Measurements from ENCODE around the gene GTF3A.
A peak's percentile ranks its signal among the peaks of the same experiment; 100 is the strongest.

Gene GTF3A

GRCh38 chr13:27449081-27449603 lies 24.7 kb downstream of the GTF3A start:
- no peak for DNase-seq

- DNase-seq: peak; percentile 95
These were observed 25.8 kb downstream of the GTF3A start, which contains the start of gene MTIF3 for GRCh38 chr13:27449936-27450828. Gene MTIF3, minus strand, starts transcription at chr13:27450564. Its CDS starts 10,116 bp downstream, at chr13:27440448.

DNA sequence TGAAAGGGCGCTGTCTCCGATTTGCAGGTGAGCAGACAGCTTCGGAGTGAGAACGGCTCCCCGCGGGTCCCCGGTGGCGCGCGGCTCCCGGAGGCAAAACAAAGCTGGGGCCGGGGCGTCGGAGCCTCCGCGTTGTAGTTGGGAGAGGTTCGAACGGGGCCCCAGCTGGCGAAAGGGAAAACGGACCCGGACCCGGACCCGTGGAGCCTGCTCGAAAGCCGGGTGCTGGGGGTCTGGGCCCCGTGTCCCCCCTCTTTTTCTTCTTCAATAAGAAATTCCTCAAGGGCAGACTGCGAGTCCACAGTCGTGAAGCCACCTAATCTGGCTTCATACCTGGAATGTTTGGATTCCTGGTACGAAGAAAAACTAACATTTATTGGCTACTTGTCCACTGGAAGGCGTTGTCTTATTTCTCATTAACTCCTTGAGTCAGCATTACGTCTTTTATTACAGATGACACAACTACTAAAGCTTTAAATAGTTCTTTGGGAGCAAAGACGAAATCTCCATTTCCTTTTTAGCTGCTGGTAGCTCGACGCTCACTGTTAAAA lies 26.6 kb downstream of the GTF3A start:
- DNase-seq: peak; percentile 23

DNA sequence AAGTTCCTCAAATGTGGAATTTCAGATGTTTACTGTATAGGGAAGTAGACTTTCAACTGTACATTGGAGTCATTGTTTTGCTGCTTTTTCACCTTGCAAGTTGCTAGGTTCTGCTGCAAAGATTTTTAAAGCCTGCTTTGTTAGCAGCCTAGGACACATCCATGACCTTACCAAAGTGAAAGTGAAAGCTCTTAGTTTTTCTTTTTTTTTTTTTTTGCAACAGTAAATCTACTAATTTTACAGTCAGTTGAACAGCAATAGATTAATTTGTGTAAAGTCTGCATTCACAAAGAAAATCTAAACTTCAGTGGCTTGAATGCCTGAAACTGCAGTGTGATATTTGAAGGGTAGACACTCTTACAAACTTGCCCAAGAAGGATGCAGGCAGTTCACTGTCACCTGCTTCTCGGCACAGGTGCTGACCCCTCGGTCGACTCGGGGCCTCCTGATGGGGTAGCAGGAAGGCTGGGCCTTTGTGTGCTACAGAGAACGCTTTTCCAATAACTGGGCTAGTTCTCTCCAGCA lies 31.0 kb downstream of the GTF3A start:
- no peak for DNase-seq

DNA sequence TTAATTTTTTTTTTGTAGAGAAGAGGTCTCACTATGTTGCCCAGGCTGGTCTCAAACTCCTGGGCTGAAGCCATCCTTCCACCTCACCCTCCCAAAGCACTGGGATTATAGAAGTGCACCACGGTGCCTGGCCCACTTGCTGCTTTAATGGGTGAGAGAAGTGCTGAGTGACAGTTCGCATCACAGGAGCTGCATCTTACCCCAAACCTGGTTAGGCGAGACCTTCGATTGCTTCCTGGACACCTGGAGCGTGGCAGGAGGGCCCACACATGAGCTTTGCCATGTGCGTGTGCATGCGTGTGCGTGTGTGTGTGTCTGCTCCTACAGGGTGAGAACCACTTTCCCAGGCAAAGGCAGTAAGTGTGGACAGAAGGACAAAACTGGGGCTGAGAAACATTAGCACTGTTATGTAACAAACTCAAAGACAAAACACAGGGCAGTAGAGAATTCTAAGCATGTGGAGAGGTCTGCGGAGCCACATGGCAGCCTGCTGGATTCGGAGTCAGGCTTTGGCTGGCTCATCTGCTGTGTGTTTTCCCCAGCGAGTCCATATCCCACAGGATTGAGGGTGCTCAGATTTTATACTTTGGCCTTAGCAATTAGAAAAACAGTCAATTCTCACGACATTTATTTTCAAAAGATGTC lies 37.6 kb downstream of the GTF3A start:
- no peak for DNase-seq

DNA sequence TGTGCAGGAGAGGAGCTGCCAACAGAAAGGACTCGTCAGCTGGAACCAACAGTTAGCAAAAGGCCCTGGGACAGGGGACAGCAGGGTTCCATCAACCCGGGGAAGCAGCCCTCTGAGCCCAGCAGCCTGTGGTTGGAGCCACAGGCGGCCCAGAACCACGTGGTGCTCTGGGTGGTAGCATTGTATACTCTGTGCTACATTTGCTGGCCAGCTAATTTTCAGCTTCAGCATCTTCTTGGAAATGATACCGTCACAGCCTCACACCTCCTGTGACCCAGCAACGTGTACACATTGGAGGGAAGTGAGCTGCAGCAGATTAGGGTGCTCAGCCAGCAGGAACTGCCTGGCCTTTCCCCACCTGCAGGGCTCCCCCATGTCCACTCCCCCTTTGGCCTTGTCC lies 39.1 kb downstream of the GTF3A start:
- no peak for DNase-seq

- DNase-seq: no peak
These were observed 41.2 kb downstream of the GTF3A start for GRCh38 chr13:27465611-27466010.

DNA sequence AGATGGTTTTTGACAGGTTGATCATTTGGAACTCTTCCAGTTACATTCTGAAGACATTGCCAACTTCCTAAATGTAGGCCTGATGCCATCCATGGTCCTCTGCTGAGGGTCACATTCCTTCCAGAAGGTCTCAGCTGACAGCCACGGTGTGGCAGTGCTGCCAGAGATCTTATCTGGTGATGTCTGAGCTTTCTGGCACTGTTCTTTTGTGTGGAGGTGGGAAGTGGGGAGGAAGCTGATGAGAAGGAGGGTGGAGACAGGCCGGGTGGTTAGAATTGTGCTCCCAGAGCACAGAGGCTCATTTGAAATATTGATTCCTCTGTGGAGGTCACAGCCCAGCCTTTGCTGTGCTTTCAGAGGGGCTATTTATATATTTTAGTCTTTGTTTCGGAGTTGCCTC lies 42.1 kb downstream of the GTF3A start:
- no peak for DNase-seq

- DNase-seq: no peak
These were observed 45.8 kb downstream of the GTF3A start for GRCh38 chr13:27470075-27470820.

DNA sequence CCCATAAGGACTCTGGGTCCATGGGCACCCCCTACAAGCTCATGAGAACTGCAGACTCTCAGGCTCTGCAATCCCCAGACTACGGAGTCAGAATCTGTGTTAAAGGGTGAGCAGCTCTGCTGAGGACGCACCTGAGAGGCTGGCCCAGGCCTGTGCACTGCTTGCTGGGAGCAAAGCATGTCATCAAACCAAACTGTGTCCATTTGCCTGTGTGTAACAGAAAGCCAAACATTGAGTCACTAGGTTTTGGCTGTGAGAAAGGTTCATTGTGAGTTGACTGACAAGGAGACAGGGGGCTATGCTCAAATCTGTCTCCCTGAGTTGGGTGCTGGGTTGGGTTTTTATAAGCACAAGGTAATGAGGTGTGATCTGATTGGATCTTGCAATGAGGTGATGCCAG lies 48.0 kb downstream of the GTF3A start:
- no peak for DNase-seq

- no peak for DNase-seq
These were observed 48.5 kb downstream of the GTF3A start for GRCh38 chr13:27472941-27473340.

- no peak for DNase-seq
These were observed 50.4 kb downstream of the GTF3A start for GRCh38 chr13:27474751-27475268.

GRCh38 chr13:27476943-27477703 lies 52.7 kb downstream of the GTF3A start:
- DNase-seq: no peak

- DNase-seq: no peak
These were observed 57.3 kb downstream of the GTF3A start for GRCh38 chr13:27481766-27482165.

DNA sequence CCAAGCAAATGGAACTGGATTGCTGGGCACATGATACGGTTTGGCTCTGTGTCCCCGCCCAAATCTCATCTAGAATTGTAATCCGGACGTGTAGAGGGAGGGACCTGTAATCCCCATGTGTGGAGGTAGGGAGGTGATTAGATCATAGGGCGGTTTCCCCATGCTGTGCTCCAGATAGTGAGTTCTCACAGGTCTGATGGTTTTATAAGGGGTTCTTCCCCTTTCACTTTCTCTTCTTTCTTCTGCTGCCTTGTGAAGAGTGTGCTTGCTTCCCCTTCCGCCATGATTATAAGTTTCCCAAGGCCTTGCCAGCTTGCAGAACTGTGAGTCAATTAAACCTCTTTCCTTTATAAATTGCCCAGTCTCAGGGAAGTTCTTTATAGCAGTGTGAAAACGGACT lies 58.6 kb downstream of the GTF3A start:
- DNase-seq: no peak

DNA sequence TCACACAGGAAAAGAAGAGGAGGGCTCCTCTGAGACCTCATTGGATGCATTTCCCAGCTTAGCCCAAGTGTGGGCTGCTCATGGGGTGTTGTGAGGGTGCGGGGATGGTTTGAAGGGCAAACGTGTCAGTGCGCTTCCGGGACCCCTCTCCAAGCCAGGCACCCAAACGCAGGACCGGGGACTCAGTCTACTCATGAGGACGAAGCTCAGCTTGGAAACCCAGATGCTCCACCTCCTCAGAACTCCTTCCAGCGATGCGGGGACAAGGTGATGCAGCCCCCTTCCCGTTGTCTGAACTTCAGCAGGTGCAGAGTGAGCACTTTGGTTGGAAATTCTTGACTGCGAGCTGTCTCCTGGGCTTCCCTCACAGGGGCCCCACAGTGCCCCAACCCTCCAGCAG lies 59.0 kb downstream of the GTF3A start:
- no peak for DNase-seq
